ENCODE data around the gene PCNX4. TPM values are rescaled to one million over a fixed set of nuclear protein-coding genes. Genes with fewer than 3 reads are reported as not detected.
A peak's percentile ranks its signal among the peaks of the same experiment; 100 is the strongest.

PCNX4 gene
- total and polyA plus RNA-seq, 4 donors, result 14.3 to 104 (median 34.3) TPM

DNA sequence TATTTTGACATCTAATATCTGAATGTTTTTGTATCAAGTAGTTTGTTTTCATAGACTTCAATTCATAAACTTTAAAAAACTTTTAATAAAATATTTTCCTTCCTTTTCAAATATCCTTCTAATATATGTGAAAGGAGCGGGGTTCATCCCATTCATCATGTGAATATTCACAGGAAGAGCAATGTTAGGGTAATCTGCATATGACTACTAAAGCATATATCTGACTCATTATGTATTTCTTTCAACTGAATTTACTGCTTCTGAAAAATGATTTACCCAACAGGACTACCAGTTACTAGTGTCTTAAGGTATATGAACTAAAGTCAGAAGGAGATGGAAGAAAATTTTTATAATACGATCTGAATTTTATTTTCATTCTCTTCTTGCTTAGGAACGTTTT is 43.0 kb downstream of the PCNX4 start:
- WGBS, 2 donors, result 95 to 97% methylated on average over 3 of the region's 3 CpGs
- TF ChIP-seq, protein P1, sequence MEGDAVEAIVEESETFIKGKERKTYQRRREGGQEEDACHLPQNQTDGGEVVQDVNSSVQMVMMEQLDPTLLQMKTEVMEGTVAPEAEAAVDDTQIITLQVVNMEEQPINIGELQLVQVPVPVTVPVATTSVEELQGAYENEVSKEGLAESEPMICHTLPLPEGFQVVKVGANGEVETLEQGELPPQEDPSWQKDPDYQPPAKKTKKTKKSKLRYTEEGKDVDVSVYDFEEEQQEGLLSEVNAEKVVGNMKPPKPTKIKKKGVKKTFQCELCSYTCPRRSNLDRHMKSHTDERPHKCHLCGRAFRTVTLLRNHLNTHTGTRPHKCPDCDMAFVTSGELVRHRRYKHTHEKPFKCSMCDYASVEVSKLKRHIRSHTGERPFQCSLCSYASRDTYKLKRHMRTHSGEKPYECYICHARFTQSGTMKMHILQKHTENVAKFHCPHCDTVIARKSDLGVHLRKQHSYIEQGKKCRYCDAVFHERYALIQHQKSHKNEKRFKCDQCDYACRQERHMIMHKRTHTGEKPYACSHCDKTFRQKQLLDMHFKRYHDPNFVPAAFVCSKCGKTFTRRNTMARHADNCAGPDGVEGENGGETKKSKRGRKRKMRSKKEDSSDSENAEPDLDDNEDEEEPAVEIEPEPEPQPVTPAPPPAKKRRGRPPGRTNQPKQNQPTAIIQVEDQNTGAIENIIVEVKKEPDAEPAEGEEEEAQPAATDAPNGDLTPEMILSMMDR (IDR thresholded peaks at IDR 0.05; ENCODE audit: control extremely low read depth, extremely low read depth), result no peak
- H3K4me3 ChIP-seq, result no peak overlapping the region
- no peak overlapping the region for H3K27ac ChIP-seq (ENCODE audit: low read depth in 1 of 2, low read length in 1 of 2)
- H3K27me3 ChIP-seq (ENCODE audit: control insufficient read depth in 3 of 3, insufficient read depth in 3 of 3, low read length in 2 of 3), result no peaks in the 10 kb centered on the region
- DNase-seq (no peak), ATAC-seq (ENCODE audit: insufficient read depth, low FRiP score) (no peak)
- H3K4me1 ChIP-seq (ENCODE audit: control insufficient read depth in 5 of 5, insufficient read depth in 5 of 5, low read length in 5 of 5), result no peaks in the 10 kb centered on the region
- peaks cover 0 to 16% (median 8%) of the 10 kb centered on the region in 4 donors for H3K36me3 ChIP-seq (ENCODE audit: control insufficient read depth in 4 of 4, insufficient read depth in 4 of 4, low read length in 4 of 4)
- no peaks in the 10 kb centered on the region for H3K9me3 ChIP-seq (ENCODE audit: control insufficient read depth in 4 of 4, insufficient read depth in 3 of 4, low read length in 3 of 4)
- no peak overlapping the region for H3K9ac ChIP-seq (ENCODE audit: insufficient read depth in 1 of 2, low read length in 2 of 2)

DNA sequence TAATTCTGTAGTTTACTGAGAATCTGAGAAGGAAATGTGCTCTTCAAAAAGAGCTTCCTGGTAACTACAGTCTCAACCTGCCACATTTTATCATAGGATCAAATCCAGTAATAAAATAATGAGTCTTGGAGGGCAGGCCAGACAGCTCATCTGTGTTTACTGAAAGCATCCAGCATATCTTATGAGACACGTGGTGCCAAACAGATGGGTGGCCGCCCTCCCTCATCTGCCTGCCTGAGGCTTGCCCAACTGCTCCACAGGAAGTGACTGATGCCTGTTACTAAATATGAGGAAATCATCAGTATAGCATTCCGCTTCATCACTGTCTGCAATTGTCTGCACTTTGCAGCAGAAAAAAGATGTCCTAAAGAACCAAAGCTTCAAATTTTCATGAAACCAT is 60.0 kb downstream of the PCNX4 start:
- H3K27ac ChIP-seq (ENCODE audit: low read depth in 1 of 2, low read length in 1 of 2), result peak overlapping the region in 1 of 2 donors; percentile 45
- H3K4me1 ChIP-seq (ENCODE audit: control insufficient read depth in 5 of 5, insufficient read depth in 5 of 5, low read length in 5 of 5), result peaks cover 0 to 15% (median 2%) of the 10 kb centered on the region in 5 donors
- ATAC-seq (ENCODE audit: insufficient read depth, low FRiP score) (peak; percentile 92), DNase-seq (peak; percentile 43 to 66 (median 61))
- 12 to 22% methylated on average over 3 of the region's 3 CpGs for WGBS, 2 donors
- peaks cover 8 to 31% (median 15%) of the 10 kb centered on the region in 4 donors for H3K36me3 ChIP-seq (ENCODE audit: control insufficient read depth in 4 of 4, insufficient read depth in 4 of 4, low read length in 4 of 4)
- TF ChIP-seq, protein P1 (IDR thresholded peaks at IDR 0.05; ENCODE audit: control extremely low read depth, extremely low read depth), result no peak
- no peak overlapping the region for H3K4me3 ChIP-seq
- no peaks in the 10 kb centered on the region for H3K9me3 ChIP-seq (ENCODE audit: control insufficient read depth in 4 of 4, insufficient read depth in 3 of 4, low read length in 3 of 4)
- no peak overlapping the region for H3K9ac ChIP-seq (ENCODE audit: insufficient read depth in 1 of 2, low read length in 2 of 2)
- no peaks in the 10 kb centered on the region for H3K27me3 ChIP-seq (ENCODE audit: control insufficient read depth in 3 of 3, insufficient read depth in 3 of 3, low read length in 2 of 3)

DNA sequence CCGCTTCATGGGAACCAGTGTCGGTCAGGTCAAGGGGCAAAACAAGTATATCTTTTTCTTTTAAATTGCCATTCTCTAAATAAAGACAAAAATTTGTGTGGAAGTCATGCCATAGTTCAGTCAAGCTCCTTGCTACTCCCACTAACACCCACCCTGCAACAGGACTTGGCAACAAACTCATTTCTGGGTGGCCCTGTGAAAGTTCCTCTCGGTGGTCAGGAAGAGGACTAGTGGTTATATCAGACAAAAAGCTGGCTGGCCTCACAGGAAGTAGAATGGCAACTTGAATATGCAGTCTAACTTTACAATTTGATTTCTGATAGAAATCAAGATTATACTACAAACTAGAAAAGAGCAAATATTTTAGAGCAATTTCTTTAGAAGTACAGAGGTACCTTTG is 62.3 kb downstream of the PCNX4 start:
- Histone ChIP-seq H3K9me3 (ENCODE audit: control insufficient read depth in 4 of 4, insufficient read depth in 3 of 4, low read length in 3 of 4) (no peaks in the 10 kb centered on the region), H3K4me3 (no peak overlapping the region), H3K4me1 (ENCODE audit: control insufficient read depth in 5 of 5, insufficient read depth in 5 of 5, low read length in 5 of 5) (peaks cover 0 to 15% (median 2%) of the 10 kb centered on the region in 5 donors), H3K27ac (ENCODE audit: low read depth in 1 of 2, low read length in 1 of 2) (no peak overlapping the region), H3K27me3 (ENCODE audit: control insufficient read depth in 3 of 3, insufficient read depth in 3 of 3, low read length in 2 of 3) (no peaks in the 10 kb centered on the region), H3K36me3 (ENCODE audit: control insufficient read depth in 4 of 4, insufficient read depth in 4 of 4, low read length in 4 of 4) (peaks cover 4 to 19% (median 11%) of the 10 kb centered on the region in 4 donors), H3K9ac (ENCODE audit: insufficient read depth in 1 of 2, low read length in 2 of 2) (no peak overlapping the region)
- DNase-seq, result no peak
- 72 to 76% methylated on average over 3 of the region's 3 CpGs for WGBS, 2 donors
- no peak for ATAC-seq (ENCODE audit: insufficient read depth, low FRiP score)
- TF ChIP-seq, protein P1 (IDR thresholded peaks at IDR 0.05; ENCODE audit: control extremely low read depth, extremely low read depth), result no peak

DNA sequence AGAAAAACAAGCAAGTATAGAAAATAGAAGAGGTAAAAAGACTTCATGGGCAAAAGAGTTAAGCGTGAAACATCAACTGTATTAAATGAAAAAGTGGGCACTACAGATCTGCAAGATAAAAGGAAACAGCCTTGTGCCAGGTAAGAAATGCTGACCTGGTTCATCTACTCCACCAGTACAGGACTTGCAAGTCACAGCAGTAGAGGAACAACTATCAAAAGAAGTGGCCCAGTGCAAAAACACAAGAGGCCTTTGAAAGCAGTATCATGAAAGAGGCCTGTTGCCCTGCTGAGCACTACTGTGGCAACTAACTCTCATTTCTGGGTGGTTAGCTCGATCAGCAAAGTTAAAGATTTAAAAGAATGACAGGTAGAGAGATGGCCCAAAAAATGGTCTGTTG is 62.9 kb downstream of the PCNX4 start:
- no peak overlapping the region for H3K27ac ChIP-seq (ENCODE audit: low read depth in 1 of 2, low read length in 1 of 2)
- H3K9ac ChIP-seq (ENCODE audit: insufficient read depth in 1 of 2, low read length in 2 of 2), result no peak overlapping the region
- no peak for ATAC-seq (ENCODE audit: insufficient read depth, low FRiP score)
- whole genome bisulfite sequencing, 2 donors, result 85 to 90% methylated on average over 2 of the region's 2 CpGs
- no peak overlapping the region for H3K4me3 ChIP-seq
- peaks cover 0 to 15% (median 2%) of the 10 kb centered on the region in 5 donors for H3K4me1 ChIP-seq (ENCODE audit: control insufficient read depth in 5 of 5, insufficient read depth in 5 of 5, low read length in 5 of 5)
- DNase-seq, result no peak
- H3K9me3 ChIP-seq (ENCODE audit: control insufficient read depth in 4 of 4, insufficient read depth in 3 of 4, low read length in 3 of 4), result no peaks in the 10 kb centered on the region
- TF ChIP-seq, protein P1 (IDR thresholded peaks at IDR 0.05; ENCODE audit: control extremely low read depth, extremely low read depth), result no peak
- H3K27me3 ChIP-seq (ENCODE audit: control insufficient read depth in 3 of 3, insufficient read depth in 3 of 3, low read length in 2 of 3), result no peaks in the 10 kb centered on the region
- H3K36me3 ChIP-seq (ENCODE audit: control insufficient read depth in 4 of 4, insufficient read depth in 4 of 4, low read length in 4 of 4), result peaks cover 4 to 15% (median 9%) of the 10 kb centered on the region in 4 donors

Measured in lung (tissue), 12 donors.